SKM-1 treated with dmso at 0.1 percent for 144 hours (cell line): ENCODE measurements around the gene TBL3.
"Not testable (repeated sequence)": the region's sequence is repeated elsewhere in the genome, so short reads cannot be mapped to it uniquely, and the experiment has no call there.

Experiments used
- DNase-seq: peaks from one replicate; lab custom pipeline; 2025; ENCODE audit not compliant: unreplicated experiment; lab: John Stamatoyannopoulos, UW

Gene TBL3

DNA sequence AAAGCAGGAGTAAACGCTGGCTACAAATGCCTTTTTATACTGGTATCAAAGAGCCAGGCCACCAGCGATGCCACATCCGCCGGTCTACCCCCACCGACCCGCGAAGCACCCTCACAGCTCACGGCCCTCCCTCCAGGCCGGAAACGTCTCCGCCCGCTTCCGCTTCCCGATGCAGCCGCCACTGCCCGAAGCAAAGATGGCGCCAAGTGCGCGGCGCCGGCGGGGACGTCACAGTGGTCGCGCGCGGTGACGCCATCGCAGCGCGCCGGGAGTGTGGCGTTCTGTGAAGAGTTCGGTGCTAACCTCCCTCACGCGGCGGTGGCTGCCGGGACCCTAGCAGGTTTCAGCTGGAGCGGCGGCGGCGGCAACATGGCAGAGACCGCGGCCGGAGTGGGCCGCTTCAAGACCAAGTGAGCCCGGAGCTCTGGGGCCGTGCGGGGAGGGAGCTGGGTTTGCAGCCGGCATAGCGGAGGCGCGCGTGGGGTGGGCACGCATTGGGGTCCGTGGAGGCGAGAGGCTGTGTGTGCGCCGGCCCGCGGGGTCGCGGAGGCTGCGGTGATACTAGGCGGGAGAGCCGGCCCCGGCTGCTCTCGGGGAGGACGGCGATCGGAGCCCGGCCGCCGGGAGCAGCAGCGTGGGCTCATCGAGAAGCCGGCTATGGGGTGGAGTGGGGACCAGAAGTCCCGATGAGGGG is at the start of gene TBL3:
TSS of gene TBL3 (plus strand) at position 258 of the 694 bp plus-strand sequence. CDS start at position 370, 112 bp downstream.
- peak; percentile 87 for DNase-seq

DNA sequence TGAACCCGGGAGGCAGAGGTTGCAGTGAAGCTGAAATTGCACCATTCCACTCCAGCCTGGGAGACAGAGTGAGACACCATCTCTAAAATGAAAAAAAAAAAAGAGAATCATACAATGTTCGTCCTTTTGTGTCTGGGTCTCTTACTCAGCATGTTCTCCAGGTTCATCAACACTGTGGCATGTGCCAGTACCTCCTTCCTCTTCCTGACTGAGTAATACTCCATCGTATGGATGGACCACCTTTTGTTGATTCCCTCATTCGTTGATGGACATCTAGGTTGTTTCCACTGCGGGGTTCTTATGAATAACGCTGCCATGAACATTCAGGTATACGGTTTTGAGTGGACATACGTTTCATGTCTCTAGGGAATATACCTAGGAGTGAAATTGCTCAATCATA is 49.5 kb upstream of the TBL3 start:
- no peak for DNase-seq

DNA sequence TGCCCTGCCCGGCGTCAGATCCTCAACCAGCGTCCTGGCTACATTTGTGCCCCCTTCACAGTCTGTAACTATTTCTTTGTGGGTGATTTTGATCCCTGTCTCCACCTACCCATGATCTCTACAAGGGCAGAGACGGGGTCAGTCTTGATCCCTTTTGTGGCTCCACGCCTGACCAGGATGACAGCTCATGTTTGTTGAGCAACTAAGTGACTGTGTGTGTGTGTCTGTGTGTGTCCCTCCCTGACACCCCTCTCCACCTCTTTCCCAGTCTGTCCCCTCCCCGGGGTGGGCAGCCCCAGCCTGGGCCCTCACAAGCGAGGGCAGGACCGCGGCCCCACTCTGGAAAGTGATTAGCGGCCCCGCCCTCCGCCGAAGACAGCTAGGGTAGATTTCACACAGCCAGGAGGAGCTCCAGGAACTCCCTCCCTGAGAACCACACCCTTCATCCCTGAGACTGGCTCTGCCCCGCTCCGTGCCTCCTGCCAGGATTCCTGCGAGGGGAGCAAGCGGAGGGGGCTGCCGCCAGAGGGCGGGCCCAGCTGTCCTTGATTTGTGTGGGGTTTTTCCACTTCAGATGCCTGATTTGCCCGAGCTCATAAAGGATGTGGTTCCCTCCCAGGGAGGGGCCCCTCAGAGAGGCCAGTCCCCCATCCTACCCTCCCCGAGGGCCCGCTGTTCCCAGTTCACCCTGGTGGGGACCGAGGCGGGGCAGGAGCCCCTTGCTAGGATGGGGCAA is 48.4 kb upstream of the TBL3 start:
- no peak for DNase-seq

DNA sequence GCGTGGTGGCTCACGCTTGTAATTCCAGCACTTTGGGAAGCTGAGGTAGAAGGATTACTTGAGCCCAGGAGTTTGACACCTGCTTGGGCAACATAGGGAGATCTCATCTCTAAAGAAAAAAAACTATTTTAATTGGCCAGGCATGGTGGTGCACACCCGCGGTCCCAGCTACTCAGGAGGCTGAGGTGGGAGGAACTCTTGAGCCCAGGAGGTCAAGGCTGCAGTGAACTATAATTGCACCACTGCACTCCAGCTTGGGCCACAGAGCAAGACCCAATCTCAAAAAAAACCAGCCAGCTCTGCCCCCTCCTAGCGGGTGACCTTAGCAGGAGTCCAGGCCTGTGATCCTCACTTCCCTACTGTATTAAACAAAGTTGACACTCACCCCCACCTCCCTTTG is 47.8 kb upstream of the TBL3 start:
- DNase-seq = no peak

DNA sequence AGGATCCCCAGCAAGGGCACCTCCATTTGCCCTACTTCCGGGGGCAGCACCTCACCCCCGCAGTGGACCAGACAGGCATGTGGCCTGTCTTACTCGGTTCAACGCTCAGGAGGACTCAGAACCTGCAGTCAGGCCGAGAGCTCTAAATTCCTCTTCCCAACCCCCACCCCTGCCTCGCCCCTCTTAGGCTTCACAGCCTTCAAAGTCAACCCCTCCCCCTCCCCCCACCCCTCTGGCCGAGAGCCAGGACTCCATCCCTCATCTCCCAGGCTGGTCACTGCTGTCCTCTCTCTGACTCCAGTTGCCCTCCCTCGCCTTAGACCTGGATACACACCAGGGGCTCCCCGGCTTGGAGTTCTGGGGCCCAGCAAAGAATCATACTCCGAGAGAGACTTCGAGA is 45.6 kb upstream of the TBL3 start:
- DNase-seq = no peak

DNA sequence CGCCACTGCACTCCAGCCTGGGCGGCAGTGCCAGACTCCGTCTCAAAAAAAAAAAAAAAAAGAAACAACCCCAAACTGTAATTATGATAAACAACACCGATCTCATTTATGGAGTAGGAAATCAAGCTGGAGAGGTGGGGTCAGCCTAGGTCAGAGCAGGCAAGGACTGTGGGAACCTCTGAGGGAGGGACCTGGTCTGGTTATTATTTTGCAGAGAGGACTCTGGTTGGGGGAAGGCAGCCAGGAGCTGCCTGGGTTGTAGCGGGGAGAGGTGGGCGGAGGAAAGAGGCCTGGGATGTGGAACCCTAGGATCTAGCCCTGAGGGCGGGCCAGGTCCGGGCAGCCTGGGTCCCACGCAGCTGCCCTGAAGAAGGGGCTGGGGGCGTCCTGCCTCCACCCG is 42.7 kb upstream of the TBL3 start:
- no peak for DNase-seq

DNA sequence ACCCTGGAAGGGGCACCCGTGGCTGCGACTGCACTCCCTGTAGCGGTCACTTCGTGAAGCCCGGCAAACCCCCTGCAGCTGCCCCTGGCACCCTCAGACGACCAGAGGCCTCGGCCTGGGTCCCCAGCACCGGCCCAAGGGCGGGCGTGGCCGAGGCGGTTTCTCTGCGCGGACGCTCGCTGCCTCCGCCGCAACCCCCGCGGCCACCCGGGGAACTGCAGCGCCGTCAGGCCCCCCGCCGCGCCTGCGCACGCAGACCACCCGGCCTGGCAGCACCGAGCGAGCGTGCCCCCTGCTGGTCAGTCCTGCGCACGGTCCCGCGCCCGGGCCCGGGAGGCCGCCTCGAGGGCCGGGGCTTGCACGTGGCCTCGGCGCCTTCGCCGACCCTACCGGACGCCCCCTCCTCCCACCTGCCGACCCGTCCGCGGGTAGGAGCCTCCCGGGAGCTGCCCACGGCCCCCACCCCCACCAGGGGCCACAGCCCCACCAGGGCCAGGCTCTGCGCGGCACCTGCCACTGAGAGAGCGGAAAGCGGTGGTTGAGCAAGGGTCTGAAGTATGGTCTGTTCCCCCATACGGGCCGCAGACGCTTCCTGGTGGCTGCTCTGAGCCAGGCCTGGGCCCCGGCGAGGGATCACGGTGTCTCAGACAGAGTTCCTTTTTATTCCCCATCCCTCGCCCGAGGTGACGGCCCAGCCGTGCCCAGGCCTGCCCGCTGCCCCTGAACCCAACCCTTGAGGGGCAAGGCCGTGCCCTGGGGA is 42.1 kb upstream of the TBL3 start:
- DNase-seq = peak; percentile 89

DNA sequence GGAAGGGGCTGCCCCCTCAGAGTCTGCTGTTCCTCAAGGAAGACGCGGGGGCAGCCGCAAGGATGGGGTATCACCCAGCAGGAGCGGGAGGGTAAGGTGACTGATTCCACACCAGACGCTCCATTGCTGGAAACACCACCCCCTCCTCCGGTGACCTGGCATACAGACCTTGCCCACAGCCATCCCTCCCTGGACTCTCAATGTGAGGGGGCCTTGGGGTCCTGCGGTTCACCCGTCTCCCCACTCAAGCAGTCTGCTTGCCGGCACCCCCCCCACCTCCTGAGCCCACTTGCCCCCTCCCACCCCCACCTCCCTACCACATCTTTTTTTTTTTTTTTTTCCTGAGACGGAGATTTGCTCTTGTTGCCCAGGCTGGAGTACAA is 41.5 kb upstream of the TBL3 start:
- no peak for DNase-seq

DNA sequence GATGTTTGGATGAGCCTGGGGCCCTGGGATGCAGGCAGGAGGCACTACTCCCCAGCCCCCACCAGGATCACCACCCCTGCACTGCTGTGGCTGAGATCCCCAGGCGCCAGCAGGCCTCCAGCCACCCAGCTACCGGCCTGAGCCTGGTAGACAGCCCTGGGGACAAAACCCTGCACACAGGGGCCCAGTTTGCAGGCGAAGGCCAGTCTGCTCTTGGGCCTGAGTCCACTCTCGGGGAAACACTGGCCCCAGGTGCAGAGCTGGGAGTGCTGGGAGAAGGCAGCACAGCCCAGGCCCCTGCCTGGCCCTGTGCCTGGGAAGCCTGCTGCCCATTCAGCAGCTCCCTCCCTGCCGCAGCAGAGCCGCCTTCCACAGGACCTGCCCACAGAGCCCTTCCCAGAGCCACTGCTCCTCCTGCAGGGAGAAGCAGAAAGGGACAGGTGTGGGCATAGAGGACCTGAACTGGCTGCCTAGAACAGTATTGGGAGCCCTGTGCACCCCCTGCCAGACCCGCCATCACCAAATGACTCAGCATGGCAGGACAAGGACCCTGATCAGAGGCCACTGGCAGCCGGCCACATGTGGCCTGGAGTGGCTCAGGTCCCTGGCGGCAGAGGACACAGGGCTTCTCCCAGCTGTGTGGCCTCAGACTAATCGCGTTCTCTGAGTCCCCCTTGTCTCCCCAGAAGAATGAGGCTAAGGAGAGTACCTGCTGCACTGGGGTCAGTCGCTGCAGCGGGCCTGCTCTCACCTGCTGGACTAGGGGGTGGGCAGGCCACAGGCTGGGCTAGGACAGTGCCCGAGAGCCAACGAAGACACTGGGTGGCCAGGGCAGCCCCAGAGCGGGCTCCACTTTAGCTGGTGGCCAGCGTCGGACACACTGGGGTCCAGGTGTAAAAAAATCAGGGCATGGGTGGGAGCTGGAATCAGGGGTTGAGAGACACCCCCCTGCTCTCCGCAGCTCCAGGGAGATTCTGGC is 39.5 kb upstream of the TBL3 start:
- DNase-seq = no peak

DNA sequence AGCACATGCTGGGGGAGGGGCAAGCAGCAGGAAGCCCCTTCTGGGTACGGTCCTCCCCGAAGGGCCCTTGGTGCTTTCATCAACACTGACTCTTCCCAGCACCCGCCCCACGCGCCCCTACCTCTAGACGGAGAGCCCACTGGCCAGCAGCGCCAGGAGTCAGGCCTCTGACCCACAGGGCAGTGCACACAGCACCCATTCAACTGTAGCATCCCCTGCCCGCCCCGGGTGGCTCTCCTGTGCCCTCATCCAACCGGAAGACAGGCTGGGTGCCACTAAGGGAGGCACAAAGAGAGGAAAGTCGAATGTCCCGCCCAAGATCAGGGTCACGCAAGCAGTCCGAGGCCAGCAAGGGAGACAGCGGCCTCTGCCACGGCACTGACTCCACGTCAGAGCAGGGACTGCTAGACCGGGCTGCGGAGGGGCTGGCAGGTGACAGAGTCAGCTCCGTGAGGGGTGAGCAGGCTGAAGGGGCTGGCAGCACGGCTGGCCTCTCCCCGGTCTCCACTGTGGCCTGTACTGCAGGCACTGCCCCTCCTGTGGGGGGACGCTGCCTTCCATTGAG is 38.7 kb upstream of the TBL3 start:
- no peak for DNase-seq

DNA sequence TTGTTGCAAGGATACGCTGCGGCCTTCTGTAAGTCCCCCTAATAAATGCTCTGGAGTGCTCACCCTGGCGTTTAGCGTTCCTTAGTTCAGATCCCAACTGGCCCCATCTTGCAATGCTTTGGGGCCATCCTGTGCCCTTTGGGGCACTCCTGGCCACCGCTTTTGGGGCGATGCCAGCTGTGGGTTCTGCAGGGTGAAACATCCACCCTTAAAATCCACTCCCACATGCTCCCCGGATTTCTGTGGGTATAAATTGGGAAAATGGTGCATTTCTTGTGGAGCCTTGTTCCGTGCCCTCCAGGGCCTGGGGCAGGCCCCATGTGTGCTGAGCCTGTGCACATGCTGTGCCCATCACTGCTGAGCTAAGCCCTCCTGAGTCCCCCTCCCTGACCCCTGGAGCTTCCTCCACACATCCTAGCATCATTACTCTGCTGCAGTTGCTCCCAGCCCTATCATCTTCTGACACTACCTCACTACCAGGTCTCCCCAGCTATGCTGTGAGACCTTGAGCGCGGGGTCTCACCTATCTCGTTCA is 34.8 kb upstream of the TBL3 start:
- DNase-seq = no peak

DNA sequence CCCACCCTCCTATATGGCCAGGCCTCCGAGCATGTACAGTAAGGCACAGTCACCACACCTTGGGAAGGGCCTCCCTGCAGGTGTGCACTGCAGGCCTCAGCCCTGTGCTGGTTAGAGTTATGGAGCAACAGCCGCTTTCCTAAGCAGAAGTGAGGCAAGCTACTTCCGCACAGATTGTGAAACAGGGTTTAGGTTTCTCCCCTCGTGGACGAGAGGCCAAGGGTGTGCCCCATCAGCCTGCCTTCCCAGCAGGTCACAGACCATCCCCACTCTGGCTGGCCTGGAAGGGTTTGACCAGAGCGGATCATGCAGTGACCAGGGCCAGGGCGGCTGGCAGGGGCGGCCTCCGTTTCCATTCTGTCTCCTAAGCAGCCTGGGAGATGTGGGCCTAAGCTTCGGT is 33.5 kb upstream of the TBL3 start:
- peak; percentile 89 for DNase-seq

DNA sequence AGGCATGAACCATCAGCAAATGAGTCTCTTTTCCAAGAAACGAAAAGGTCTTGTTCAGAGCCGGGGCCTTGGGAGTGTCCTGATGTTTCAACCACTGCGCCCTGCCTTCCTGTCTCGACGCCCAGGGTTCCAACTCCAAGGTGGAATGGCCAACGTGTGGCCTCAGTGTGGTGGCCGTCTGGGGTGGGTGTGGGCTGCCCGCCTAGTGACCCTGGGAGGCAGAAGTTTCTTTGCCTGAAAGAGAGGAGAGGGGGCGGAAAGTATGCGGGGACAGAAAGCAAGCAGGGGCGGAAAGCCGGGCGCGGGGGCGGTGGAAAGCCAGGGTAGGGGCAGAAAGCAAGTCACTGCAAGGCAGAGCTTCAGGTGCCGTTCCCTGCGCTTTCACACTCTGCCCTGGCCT is 32.9 kb upstream of the TBL3 start:
- DNase-seq = no peak

DNA sequence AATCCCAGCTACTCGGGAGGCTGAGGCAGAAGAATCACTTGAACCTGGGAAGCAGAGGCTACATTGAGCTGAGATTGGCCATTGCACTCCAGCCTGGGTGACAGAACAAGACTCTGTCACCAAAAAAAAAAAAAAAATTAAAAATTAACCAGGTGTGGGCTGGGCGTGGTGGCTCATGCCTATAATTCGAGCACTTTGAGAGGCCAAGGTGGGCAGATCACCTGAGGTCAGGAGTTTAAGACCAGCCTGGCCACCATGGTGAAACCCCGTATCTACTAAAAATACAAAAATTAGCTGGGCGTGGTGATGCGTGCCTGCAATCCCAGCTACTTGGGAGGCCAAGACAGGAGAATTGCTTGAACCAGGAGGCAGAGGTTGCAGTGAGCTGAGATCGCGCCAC is 32.0 kb upstream of the TBL3 start:
- DNase-seq = not testable (repeated sequence)

DNA sequence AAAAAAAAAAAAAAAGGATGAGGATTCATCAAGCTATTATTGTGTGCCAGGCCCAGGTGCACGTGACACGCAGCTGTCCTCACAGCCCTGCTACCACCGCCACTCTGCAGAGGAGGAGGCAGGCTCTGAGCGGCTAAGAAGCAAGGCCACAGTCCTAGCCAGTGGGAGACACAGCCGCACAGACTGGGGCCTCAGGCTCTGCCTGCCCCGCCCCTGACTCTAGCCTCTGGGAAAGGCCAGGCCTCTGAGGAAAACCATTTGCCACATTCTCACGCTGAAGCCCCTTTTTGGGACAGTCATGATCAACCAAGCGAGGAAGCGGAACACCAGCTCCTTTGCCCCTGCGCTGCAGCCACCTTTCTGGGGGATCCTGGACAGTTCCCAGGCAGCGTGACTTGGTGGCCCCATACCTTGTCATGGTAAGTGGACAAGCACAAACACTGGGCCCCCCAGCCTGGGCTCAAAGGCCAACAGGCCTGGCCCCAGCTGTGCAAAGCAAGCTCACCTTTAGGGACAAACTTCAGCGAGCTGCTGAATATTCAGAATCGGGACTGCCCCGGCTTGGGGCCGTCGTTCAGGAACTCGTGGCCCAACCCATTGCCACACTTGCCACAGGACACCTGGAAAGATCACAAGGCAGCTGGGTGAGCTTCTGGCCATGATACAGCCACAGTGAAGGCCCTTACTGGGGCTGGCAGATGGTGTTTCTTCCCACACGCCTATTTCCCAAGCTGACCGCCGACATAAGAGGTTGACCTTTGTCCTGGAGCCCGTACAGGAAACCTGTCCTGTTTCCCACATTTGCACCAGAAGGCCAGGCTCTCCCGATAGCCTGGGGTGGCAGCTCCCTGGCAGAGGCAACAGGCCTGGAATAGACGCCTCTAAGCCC is 31.3 kb upstream of the TBL3 start:
- DNase-seq = no peak

DNA sequence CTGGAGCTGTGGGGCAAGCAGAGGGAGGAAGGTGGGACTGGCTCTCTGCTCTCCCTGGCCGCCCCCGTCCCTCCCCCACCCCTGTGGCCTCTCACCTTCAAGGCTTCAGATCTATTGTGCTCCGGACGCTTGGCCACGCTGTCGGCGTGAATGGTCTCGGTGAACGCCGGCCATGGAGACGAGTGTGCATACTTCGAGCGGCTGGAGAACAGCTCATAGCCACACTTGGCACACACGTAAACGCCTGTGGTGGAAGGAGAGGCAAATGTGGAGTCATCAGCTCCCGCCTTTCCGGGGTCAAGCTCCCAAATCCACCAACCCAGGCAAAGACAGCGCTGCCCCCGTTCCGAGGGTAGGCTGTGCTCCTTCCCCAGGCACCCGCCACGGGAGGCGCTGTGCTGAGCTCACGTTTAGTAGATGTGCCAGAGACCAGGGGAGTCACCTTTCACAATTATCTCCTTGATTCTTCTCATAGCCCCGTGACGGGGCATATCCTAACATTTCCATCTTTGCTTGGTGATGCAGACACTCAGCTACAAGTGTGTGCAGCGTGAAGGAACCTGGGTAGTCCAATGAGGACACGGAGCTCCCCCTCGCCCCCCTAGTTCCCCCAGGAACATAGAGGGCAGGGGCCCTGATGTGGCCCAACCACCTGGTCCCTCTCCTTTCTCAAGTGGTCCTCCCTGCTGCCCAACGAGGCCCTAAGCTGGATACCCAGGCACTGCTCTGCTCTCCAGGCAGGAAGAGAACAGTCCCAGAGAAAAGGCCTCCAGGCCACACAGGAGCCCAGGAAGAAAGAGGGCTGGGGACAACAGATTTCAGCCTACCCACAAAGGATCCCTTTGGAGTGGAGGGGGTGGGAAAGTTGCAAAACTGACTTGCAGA is 30.4 kb upstream of the TBL3 start:
- DNase-seq = peak; percentile 46

DNA sequence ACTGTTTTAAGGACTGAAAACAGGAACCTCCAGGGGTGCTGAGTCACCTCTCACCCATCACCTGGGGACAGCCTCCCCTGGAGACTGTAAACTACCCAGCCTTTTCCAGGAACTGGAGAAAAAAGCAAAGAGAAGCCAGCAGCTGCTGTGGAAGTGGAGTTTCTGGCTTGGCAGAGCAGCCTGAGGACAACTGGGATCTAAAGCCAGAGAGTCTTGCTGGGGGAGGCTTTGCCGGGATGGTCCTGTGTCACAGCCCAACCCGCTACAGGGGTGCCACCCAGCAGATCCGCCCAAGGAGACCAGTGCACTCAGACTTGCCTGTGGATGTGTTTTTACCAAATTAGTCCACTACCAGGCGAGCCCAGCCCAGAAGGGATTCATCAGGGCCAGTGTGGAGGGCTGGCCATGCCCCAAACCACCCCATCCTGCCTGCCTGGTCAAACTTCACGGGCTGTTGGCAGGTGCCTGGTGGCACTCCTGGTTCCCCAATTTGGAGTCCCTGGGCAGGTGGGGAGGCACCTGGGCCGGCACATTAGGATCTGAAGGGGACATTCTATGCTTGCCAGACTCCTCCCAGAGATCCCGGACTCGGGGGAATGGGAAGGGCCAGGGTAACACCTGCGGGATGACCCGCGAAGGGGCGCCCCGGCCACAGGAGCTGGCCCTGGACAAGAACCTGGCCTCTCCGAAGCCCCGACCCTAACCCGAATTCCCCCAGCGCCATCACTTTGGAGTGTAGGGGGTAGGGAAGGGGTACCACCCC is 29.6 kb upstream of the TBL3 start:
- peak; percentile 89 for DNase-seq
